Activated CD4-positive, CD25-positive, alpha-beta regulatory T cell (primary cell): ENCODE results near the gene FGF10.

Experiments used
- DNase-seq, 4 experiments: peaks; one replicate each; lab custom pipeline; 2025; lab: John Stamatoyannopoulos, UW

The FGF10 gene

GRCh38 chr5:44389090-44389822, at the start of gene FGF10:
Gene FGF10 (minus strand): TSS chr5:44389420. CDS start chr5:44388682, 738 bp downstream.
- DNase-seq = no peak

GRCh38 chr5:44426944-44427343, 37.7 kb upstream of the FGF10 start:
- DNase-seq = no peak

- DNase-seq = no peak
These were observed 23.1 kb upstream of the FGF10 start for GRCh38 chr5:44412286-44412685.

DNA sequence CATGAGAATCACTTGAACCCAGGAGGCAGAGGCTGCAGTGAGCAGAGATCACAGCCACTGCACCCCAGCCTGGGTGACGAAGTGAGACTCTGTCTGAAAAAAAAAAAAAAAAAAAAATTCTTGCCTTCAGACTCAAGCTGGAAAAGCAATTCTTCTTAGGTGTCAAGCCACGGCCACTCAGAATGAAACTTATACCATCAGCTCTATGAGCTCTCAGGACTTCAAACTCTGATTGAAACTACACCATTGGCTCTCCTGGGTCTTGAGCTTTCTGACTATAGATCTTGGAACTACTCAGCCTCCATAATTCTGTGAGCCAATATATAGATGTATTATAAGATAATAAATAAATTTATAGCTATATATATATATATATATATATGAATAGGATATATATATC, 12.9 kb upstream of the FGF10 start:
- DNase-seq = no peak

DNA sequence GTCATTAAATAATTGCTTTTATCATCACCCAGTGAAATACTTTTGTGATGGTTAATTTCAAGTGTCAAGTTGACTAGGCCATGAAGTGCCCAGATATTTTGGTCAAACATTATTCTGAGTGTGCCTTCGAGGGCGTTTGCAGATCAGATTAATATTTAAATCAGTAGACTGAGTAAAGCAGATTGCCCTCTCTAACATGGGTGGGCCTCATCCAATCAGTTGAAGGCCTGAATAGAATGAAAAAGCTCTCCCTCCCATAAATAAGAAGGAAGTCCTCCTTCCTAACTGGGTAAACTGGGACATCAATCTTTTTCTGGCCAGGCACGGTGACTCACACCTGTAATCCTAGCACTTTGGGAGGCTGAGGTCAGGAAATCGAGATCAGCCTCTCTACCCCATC, 12.4 kb upstream of the FGF10 start:
- DNase-seq = no peak

DNA sequence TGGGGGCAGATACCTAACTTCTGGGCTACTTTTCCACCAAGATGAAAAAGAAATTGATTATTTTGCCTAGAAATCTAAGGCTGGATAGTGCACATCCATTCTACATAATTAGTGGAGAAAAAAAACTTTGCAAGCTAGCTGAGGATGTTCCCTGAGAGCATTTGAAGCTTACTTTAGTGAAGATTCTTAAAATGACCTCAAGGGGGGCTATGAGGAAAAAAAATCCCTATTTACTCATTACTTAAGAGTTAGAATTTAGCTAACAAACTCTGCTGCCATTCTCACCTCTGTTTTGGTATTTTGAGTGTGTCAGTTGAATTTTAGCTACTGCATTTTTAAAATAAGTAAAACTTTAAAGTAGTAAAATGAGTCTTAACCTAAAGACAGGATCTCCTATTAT, 9.2 kb upstream of the FGF10 start:
- DNase-seq = no peak

- no peak for DNase-seq
These were observed 7.1 kb upstream of the FGF10 start for GRCh38 chr5:44396312-44396711.

DNA sequence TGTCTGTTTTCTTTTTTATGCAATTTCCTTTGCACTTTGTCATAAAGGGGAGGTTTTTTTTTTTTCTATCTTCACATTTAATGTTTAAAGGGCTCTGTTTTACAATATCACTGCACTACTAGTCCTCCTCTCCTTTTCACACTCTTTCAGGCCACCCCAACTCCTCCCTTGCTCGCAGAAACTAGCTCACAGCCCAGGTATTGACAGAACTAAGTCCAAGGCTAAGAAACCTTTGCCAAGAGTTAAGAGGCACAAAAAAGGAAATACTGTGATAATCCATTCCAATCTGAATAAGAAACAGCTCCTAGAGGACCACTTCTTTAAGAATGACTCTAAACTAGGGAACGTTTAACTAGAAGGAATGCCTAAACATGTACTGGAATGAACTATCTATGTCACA, 1.1 kb upstream of the FGF10 start:
- DNase-seq = no peak

- no peak for DNase-seq
These were observed 563 bp upstream of the FGF10 start for GRCh38 chr5:44389823-44390143.

GRCh38 chr5:44388321-44389089, 715 bp downstream of the FGF10 start:
- no peak for DNase-seq

GRCh38 chr5:44387921-44388320, 1.3 kb downstream of the FGF10 start:
- DNase-seq = no peak

DNA sequence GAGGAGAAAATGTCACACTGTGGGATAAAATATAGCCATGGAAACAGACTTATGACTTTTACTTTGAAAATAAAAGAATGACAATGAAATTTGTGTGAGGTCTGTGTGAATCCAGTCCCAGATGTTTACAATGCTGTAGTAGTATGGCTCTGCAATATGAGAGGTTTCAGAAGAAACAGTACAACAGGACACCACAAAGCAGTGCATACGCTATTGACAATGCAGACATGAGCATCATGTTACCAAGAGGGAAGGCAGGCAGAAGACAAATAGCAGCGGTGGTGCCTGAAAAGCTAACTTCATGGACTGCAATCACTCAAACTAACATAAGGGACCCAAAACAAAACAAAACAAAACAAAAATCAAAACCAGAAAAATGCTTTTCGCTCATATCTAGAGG, 1.8 kb downstream of the FGF10 start:
- DNase-seq = no peak

DNA sequence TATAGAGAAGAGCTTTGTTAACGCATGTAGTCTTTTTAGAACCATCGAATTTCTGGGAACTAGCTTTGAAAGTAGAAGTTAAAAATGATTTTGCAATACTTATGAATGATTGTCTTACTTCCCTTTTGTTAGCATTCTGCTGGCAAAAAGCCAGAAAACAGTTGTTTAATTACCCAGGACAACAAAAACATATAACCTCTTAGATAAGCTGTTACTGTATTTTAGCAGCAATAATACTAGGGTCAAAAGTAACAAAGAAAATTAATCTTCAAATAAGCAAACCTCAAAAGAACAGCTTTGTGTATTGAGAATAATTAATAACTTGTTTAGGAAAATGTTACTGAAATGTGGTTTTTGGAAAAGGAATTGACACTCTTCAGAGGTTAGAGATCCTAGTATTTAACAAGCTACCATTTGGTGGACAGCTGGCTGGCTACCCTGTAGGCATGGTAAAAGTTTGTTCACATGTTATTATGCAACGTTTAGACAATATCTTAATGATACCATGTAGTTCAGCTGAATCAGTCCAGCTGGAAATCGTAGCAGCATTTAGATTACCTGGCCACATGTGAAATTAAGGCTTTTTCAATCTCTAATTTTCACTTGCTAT, 3.8 kb downstream of the FGF10 start:
- no peak for DNase-seq

GRCh38 chr5:44384816-44385215, 4.4 kb downstream of the FGF10 start:
- no peak for DNase-seq

GRCh38 chr5:44382894-44383293, 6.3 kb downstream of the FGF10 start:
- no peak for DNase-seq

GRCh38 chr5:44377057-44377456, 12.2 kb downstream of the FGF10 start:
- DNase-seq = no peak

GRCh38 chr5:44372028-44372427, 17.2 kb downstream of the FGF10 start:
- DNase-seq = no peak

DNA sequence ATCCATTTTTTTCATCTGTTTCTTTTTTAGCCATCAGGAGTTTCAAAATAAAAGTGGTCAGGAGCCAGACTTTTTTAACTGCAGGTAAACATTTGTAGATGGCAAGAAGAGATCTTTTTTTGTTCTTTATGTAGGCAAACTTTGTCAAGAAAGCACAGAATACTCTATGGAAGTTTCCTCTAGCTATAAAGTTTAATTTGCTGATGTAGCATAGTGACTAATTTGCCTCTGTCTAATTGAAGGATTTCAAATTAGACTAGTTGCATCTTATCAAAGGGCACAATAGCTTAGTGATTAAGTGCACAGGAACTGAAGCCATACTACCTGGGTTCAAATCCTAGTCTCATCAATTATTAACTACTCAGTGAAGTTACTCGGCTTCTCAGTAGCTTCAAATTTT, 22.0 kb downstream of the FGF10 start:
- no peak for DNase-seq

- no peak for DNase-seq
These were observed 23.9 kb downstream of the FGF10 start for GRCh38 chr5:44365345-44365744.

DNA sequence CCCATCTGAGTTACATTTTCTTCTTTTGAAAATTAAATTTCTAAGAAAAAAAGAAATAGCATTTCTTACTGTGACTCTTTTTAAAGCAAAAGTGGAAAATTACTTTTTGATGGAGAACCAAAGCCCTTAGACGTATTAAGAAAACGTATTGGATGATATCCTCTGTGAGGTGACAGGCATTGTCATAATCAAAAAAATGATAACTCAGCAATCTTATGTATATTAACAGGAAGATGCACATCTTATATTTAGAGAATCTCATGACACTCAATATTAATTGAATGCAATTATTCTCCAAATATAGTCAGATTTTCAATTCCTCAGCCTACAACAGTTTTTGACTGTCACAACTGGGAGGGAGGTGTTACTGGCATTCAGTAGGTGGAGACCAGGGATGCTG, 25.1 kb downstream of the FGF10 start:
- no peak for DNase-seq

DNA sequence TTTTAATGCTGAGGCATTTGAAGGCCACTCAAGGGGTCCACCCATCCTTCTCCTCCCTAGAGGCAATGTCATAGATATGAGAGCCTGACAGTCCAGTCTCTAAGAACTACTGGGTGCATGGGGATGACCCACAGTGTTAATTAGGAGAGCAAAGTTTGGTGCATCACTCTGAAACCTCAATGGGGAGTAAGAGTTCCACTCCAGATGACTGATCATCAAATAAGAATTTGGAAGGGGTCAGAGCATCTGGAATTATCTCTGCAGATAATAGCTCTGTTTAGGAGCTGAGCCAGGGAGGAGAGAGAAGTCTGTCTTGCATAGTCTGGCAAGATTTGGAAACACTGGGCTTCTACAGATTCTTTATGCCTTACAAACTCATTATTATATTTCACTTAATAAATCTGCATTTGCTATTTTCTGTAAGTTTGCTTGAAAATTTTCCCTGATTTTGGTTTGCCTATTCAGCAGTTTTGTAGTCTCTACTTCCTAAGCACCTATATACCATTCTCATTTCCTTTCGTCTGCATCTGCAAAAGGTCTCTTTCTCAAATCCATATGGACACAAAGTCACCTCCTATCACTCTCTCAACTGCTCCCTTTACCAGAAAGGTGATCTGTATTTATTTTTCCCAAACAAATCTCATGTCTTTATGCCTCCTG, 27.7 kb downstream of the FGF10 start:
- no peak for DNase-seq

DNA sequence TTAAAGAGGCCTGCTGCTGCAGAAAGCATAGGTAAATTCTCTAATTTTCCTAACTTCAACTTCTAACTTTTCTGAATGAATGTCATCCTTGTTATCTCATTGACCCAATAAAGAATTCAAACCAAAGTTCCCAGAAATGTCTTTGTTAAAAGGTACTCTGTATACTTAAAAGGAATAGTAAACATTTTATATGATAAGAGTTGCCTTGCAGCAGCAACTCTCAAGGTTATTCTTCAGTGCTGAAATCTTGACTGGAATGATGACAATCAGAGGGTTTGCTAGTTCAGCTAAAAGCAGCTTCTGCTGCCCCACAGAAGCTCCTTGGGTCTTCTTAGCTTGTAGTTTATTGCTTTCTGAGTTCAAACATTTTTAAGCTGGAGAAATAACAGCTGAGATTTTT, 28.3 kb downstream of the FGF10 start:
- DNase-seq = no peak

GRCh38 chr5:44358421-44358820, 30.8 kb downstream of the FGF10 start:
- no peak for DNase-seq
